Trophoblast cell (in vitro differentiated cells and primary cell): ENCODE data around the gene PLEKHA4.
"Not testable (repeated sequence)": the region's sequence is repeated elsewhere in the genome, so short reads cannot be mapped to it uniquely, and the experiment has no call there.

Experiments used
- DNase-seq, 2 donors: peaks; one replicate each; pipeline ENCODE4 v3.0.0-alpha.2; 2016
- H2AFZ ChIP-seq: 2 replicates; pipeline ENCODE4 v1.6.1; 2013; ENCODE audit warnings: low read length, moderate library complexity, mild to moderate bottlenecking; ENCODE audit not compliant: insufficient read depth, poor library complexity
- H2AK5ac ChIP-seq: 2 replicates; pipeline ENCODE4 v1.6.1; 2013; ENCODE audit warnings: mild to moderate bottlenecking, low read length
- H2BK120ac ChIP-seq: 2 replicates; pipeline ENCODE4 v1.6.1; 2013; ENCODE audit warnings: low read length, mild to moderate bottlenecking, moderate library complexity; ENCODE audit not compliant: insufficient read depth, poor library complexity
- H2BK12ac ChIP-seq: 2 replicates; pipeline ENCODE4 v1.6.1; 2013; ENCODE audit warnings: mild to moderate bottlenecking, low read length, moderate library complexity
- H2BK5ac ChIP-seq: 2 replicates; pipeline ENCODE4 v1.6.1; 2013; ENCODE audit warnings: low read length, low read depth, moderate library complexity, mild to moderate bottlenecking; ENCODE audit not compliant: poor library complexity
- H3K14ac ChIP-seq: 2 replicates; pipeline ENCODE4 v1.6.1; 2013; ENCODE audit warnings: mild to moderate bottlenecking, low read length
- H3K18ac ChIP-seq: 2 replicates; pipeline ENCODE4 v1.6.1; 2013; ENCODE audit warnings: mild to moderate bottlenecking, low read length
- H3K23ac ChIP-seq: 2 replicates; pipeline ENCODE4 v1.6.1; 2013; ENCODE audit warnings: low read length
- H3K27ac ChIP-seq: 2 replicates; pipeline ENCODE4 v1.5.1; 2013; ENCODE audit warnings: low read depth, mild to moderate bottlenecking, inconsistent platforms, low read length, moderate library complexity
- H3K27me3 ChIP-seq: 2 replicates; pipeline ENCODE4 v1.6.1; 2013; ENCODE audit warnings: inconsistent platforms, mild to moderate bottlenecking, low read length, moderate library complexity; ENCODE audit not compliant: insufficient read depth
- H3K36me3 ChIP-seq, 2 experiments: 1 replicate in 1 of 2; 2 replicates in 1 of 2; pipeline ENCODE4 v1.6.1; 2013; ENCODE audit warnings: low read length in 2 of 2, mild to moderate bottlenecking in 2 of 2, moderate library complexity in 1 of 2; ENCODE audit not compliant: insufficient read depth in 2 of 2, control insufficient read depth in 1 of 2
- H3K4ac ChIP-seq: 2 replicates; pipeline ENCODE4 v1.6.1; 2013; ENCODE audit warnings: low read depth, mild to moderate bottlenecking, low read length, moderate library complexity
- H3K4me1 ChIP-seq, 2 experiments: 1 replicate in 1 of 2; 2 replicates in 1 of 2; pipeline ENCODE4 v1.6.1; 2013; ENCODE audit warnings: low read length in 2 of 2, mild to moderate bottlenecking in 2 of 2, moderate library complexity in 1 of 2; ENCODE audit not compliant: insufficient read depth in 2 of 2, control insufficient read depth in 1 of 2
- H3K4me2 ChIP-seq: 2 replicates; pipeline ENCODE4 v1.6.1; 2013; ENCODE audit warnings: inconsistent platforms, mild to moderate bottlenecking, low read length, moderate library complexity
- H3K4me3 ChIP-seq: 2 replicates; pipeline ENCODE4 v1.5.1; 2013; ENCODE audit warnings: mild to moderate bottlenecking, low read depth, low read length, inconsistent platforms
- H3K79me1 ChIP-seq: one replicate; pipeline ENCODE4 v1.6.1; 2013; ENCODE audit warnings: low read length
- H3K79me2 ChIP-seq: 2 replicates; pipeline ENCODE4 v1.6.1; 2013; ENCODE audit warnings: low read length, mild to moderate bottlenecking; ENCODE audit not compliant: control insufficient read depth, insufficient read depth, poor library complexity
- H3K9ac ChIP-seq: 2 replicates; pipeline ENCODE4 v1.6.1; 2013; ENCODE audit warnings: mild to moderate bottlenecking, low read length
- H3K9me3 ChIP-seq: 2 replicates; pipeline ENCODE4 v1.6.1; 2013; ENCODE audit warnings: low read depth, mild to moderate bottlenecking, control low read depth, inconsistent platforms, low read length; ENCODE audit not compliant: insufficient read depth
- H4K12ac ChIP-seq: 2 replicates; pipeline ENCODE4 v1.6.1; 2013; ENCODE audit warnings: low read depth, mild to moderate bottlenecking, low read length, moderate library complexity
- H4K8ac ChIP-seq: 2 replicates; pipeline ENCODE4 v1.6.1; 2013; ENCODE audit warnings: low read depth, mild to moderate bottlenecking, low read length, moderate library complexity
- H4K91ac ChIP-seq: one replicate; pipeline ENCODE4 v1.6.1; 2013; ENCODE audit warnings: low read depth, mild to moderate bottlenecking, low read length, moderate library complexity
- WGBS: extraction: QIAGEN DNeasy Blood & Tissue Kit; methylation state at CpG from one replicate; pipeline ENCODE4 v1.1.7; 2013; ENCODE audit warnings: missing lambda C conversion rate; ENCODE audit not compliant: insufficient read length, insufficient coverage; ENCODE audit errors: extremely low coverage; 5-methylcytosine and 5-hydroxymethylcytosine counted together

The PLEKHA4 gene

GRCh38 chr19:48906324-48906723 is 37.9 kb upstream of the PLEKHA4 start:
- no peak overlapping the region for H4K12ac ChIP-seq
- no peak overlapping the region for H3K23ac ChIP-seq
- H3K27ac ChIP-seq = no peak overlapping the region
- H3K9ac ChIP-seq = no peak overlapping the region
- H2AFZ ChIP-seq = no peak overlapping the region
- H3K9me3 ChIP-seq = no peaks in the 10 kb centered on the region
- H3K79me1 ChIP-seq = no peaks in the 10 kb centered on the region
- no peak overlapping the region for H3K14ac ChIP-seq
- H3K18ac ChIP-seq = no peak overlapping the region
- no peak for DNase-seq
- H3K4me2 ChIP-seq = no peak overlapping the region
- H3K36me3 ChIP-seq = peaks cover 38 to 45% of the 10 kb centered on the region in 2 experiments
- H3K27me3 ChIP-seq = no peaks in the 10 kb centered on the region
- H2BK5ac ChIP-seq = no peak overlapping the region
- H2AK5ac ChIP-seq = no peak overlapping the region
- WGBS = no CpG with 5 or more reads among the region's 10 CpGs
- H2BK120ac ChIP-seq = no peak overlapping the region
- H4K91ac ChIP-seq = no peak overlapping the region
- no peak overlapping the region for H3K4me3 ChIP-seq
- H3K4me1 ChIP-seq = no peaks in the 10 kb centered on the region
- H2BK12ac ChIP-seq = no peak overlapping the region
- H3K79me2 ChIP-seq = no peaks in the 10 kb centered on the region
- no peak overlapping the region for H4K8ac ChIP-seq
- H3K4ac ChIP-seq = no peak overlapping the region

GRCh38 chr19:48905664-48906063 is 37.2 kb upstream of the PLEKHA4 start:
- H3K4ac ChIP-seq = no peak overlapping the region
- no peak overlapping the region for H3K4me2 ChIP-seq
- no peak overlapping the region for H3K27ac ChIP-seq
- no peak overlapping the region for H2AK5ac ChIP-seq
- H3K14ac ChIP-seq = no peak overlapping the region
- no peaks in the 10 kb centered on the region for H3K79me1 ChIP-seq
- no peaks in the 10 kb centered on the region for H3K79me2 ChIP-seq
- H3K9ac ChIP-seq = no peak overlapping the region
- peaks cover 33 to 39% of the 10 kb centered on the region in 2 experiments for H3K36me3 ChIP-seq
- H3K23ac ChIP-seq = no peak overlapping the region
- H3K9me3 ChIP-seq = no peaks in the 10 kb centered on the region
- no CpG with 5 or more reads among the region's 14 CpGs for WGBS
- H3K18ac ChIP-seq = no peak overlapping the region
- no peak overlapping the region for H2BK120ac ChIP-seq
- no peak overlapping the region for H2AFZ ChIP-seq
- H2BK5ac ChIP-seq = no peak overlapping the region
- H4K91ac ChIP-seq = no peak overlapping the region
- peaks cover 3 to 4% of the 10 kb centered on the region in 2 experiments for H3K4me1 ChIP-seq
- no peak overlapping the region for H3K4me3 ChIP-seq
- no peak overlapping the region for H4K8ac ChIP-seq
- no peak for DNase-seq
- H3K27me3 ChIP-seq = no peaks in the 10 kb centered on the region
- H2BK12ac ChIP-seq = no peak overlapping the region
- H4K12ac ChIP-seq = no peak overlapping the region

- not testable (repeated sequence) for H4K8ac ChIP-seq, H3K79me2 ChIP-seq, H3K27ac ChIP-seq, H2BK12ac ChIP-seq, H3K18ac ChIP-seq, H2AK5ac ChIP-seq, H3K4me1 ChIP-seq, H3K23ac ChIP-seq, H3K14ac ChIP-seq, H2BK120ac ChIP-seq, DNase-seq, H3K4me3 ChIP-seq, H3K9ac ChIP-seq, H4K91ac ChIP-seq, H3K4ac ChIP-seq, H2BK5ac ChIP-seq, H3K4me2 ChIP-seq, H2AFZ ChIP-seq, H3K79me1 ChIP-seq, H3K27me3 ChIP-seq, H3K9me3 ChIP-seq, H4K12ac ChIP-seq
- H3K36me3 ChIP-seq = peaks cover 24 to 27% of the 10 kb centered on the region in 2 experiments
Measured at GRCh38 chr19:48903788-48904187, 35.4 kb upstream of the PLEKHA4 start.

GRCh38 chr19:48902291-48902690 is 33.9 kb upstream of the PLEKHA4 start:
- not testable (repeated sequence) for H3K14ac ChIP-seq, H3K23ac ChIP-seq, H3K79me1 ChIP-seq, H2AK5ac ChIP-seq, H3K27ac ChIP-seq, H3K9ac ChIP-seq, H4K8ac ChIP-seq, H2AFZ ChIP-seq, H3K27me3 ChIP-seq, H3K4me2 ChIP-seq, H3K4me3 ChIP-seq, H4K91ac ChIP-seq, DNase-seq, H3K18ac ChIP-seq, H3K79me2 ChIP-seq, H3K9me3 ChIP-seq, H2BK12ac ChIP-seq, H3K4me1 ChIP-seq, H4K12ac ChIP-seq, H2BK5ac ChIP-seq, H2BK120ac ChIP-seq, H3K4ac ChIP-seq
- peaks cover 18 to 21% of the 10 kb centered on the region in 2 experiments for H3K36me3 ChIP-seq
- no CpG with 5 or more reads among the region's 7 CpGs for WGBS
